Sigmoid colon (tissue), 4 donors: ENCODE data around the gene DHPS.

Experiments
- EP300 ChIP-seq, 4 donors: sonication (generic); formaldehyde crosslinking; IDR thresholded peaks; one replicate each; pipeline ENCODE4 v1.6.1; 2017; ENCODE audit warnings: antibody characterized with exemption in 4 of 4
- POLR2A ChIP-seq, 2 donors: fragments of 450-650 bp; IDR thresholded peaks; one replicate each; pipeline ENCODE4 v1.6.1; 2016; ENCODE audit warnings: antibody characterized with exemption in 2 of 2, mild to moderate bottlenecking in 2 of 2, moderate library complexity in 2 of 2
- TF ChIP-seq, protein P1 (sequence below), 4 experiments: fragments of 450-650 bp in 3 of 4; fragments of 200-600 bp in 1 of 4; IDR thresholded peaks; one replicate each; pipeline ENCODE4 v1.5.1; 2016 to 2019; ENCODE audit warnings: antibody characterized with exemption in 4 of 4, mild to moderate bottlenecking in 3 of 4, moderate library complexity in 2 of 4

DNA sequence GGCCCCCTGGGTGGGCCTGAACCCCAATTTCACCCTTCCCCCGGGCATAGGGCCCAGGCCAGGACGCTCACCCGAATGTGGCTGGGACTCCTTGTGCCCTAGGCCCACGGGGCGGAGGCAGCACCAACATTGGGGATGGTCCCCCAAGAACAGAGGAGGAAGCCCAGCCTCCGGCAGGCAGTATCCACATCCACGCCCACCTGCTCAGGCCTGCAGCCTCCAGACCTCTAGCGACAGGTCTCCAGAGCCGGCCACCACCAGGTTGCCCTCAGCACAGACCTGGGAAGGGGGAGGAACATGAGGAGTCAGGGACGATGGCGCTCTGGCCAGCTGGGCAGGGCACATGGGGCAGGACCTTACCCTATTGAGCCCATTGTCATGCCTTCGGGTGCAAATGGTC is 7.3 kb upstream of the DHPS start:
- TF ChIP-seq EP300 (IDR thresholded peaks at IDR 0.05) (no peak), POLR2A (IDR thresholded peaks at IDR 0.05) (no peak)
- TF ChIP-seq, protein P1, sequence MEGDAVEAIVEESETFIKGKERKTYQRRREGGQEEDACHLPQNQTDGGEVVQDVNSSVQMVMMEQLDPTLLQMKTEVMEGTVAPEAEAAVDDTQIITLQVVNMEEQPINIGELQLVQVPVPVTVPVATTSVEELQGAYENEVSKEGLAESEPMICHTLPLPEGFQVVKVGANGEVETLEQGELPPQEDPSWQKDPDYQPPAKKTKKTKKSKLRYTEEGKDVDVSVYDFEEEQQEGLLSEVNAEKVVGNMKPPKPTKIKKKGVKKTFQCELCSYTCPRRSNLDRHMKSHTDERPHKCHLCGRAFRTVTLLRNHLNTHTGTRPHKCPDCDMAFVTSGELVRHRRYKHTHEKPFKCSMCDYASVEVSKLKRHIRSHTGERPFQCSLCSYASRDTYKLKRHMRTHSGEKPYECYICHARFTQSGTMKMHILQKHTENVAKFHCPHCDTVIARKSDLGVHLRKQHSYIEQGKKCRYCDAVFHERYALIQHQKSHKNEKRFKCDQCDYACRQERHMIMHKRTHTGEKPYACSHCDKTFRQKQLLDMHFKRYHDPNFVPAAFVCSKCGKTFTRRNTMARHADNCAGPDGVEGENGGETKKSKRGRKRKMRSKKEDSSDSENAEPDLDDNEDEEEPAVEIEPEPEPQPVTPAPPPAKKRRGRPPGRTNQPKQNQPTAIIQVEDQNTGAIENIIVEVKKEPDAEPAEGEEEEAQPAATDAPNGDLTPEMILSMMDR (IDR thresholded peaks at IDR 0.05): no peak
